Neuron (in vitro differentiated cells): ENCODE results near the gene CHTF8.

Experiments used
- H2AFZ ChIP-seq: one replicate; pipeline ENCODE4 v1.6.1; 2013; ENCODE audit warnings: low read depth, mild to moderate bottlenecking, inconsistent platforms, low read length, moderate library complexity
- H3K27me3 ChIP-seq: one replicate; pipeline ENCODE4 v1.6.1; 2013; ENCODE audit warnings: low read length; ENCODE audit not compliant: insufficient read depth
- H3K36me3 ChIP-seq: one replicate; pipeline ENCODE4 v1.6.1; 2013; ENCODE audit warnings: low read length; ENCODE audit not compliant: insufficient read depth
- H3K4me1 ChIP-seq: one replicate; pipeline ENCODE4 v1.6.1; 2013; ENCODE audit warnings: low read length; ENCODE audit not compliant: insufficient read depth
- H3K4me3 ChIP-seq: 2 replicates; pipeline ENCODE4 v1.5.1; 2013; ENCODE audit warnings: mild to moderate bottlenecking, low read length, moderate library complexity
- H3K9me3 ChIP-seq: one replicate; pipeline ENCODE4 v1.6.1; 2013; ENCODE audit warnings: low read length

The CHTF8 gene

DNA sequence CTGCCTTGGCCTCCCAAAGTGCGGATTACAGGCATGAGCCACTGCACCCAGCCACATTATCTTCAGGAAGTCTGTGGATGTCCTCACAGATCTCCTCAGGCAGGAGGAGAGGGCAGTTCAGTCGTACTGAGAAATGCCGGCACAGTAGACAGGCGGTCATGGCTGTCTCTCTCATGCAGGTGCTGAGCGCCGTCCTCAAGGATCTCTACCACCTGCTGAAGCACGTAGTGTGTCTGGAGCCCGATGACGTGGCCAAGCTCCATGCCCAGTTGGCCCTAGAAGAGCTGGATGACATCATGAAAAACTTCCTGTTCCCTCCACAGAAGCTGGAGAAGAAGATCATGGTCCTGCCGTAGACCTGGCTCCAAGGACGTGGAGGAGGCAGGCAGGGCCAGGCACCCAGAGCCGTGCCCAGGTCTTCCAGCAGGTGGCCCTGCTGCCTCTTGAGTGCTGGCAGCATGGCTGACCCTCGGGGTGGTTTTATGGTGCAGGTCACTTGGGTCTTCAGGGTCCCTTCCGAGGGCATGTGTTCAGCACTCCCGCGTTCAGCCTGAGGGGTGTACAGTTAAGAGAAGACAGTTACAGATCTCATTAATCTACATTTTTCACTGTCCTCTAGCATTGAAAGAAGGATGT is 49.0 kb downstream of the CHTF8 start:
- Histone ChIP-seq H3K4me3 (no peak overlapping the region), H3K36me3 (no peaks in the 10 kb centered on the region), H3K27me3 (no peaks in the 10 kb centered on the region), H2AFZ (no peak overlapping the region), H3K4me1 (peaks cover 7% of the 10 kb centered on the region), H3K9me3 (no peaks in the 10 kb centered on the region)

DNA sequence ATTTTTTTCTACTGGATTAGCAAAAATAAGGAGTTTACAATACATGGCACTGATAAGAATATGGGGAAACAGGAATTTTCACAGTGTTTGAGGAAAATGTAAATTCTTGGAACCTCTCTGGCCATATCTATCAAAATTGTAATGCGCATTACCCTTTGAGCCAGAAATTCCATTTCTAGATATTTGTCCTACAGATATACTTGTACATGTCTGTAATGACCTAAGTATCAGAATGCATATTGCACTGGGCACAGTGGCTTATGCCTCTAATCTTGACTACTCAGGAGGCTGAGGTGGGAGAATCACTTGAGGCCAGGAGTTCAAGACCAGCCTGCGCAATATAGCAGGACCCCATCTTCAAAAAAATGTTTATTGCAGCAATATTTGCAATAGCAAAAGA is 52.7 kb downstream of the CHTF8 start:
- no peak overlapping the region for H3K4me3 ChIP-seq
- no peaks in the 10 kb centered on the region for H3K27me3 ChIP-seq
- no peaks in the 10 kb centered on the region for H3K36me3 ChIP-seq
- peaks cover 13% of the 10 kb centered on the region for H3K4me1 ChIP-seq
- no peak overlapping the region for H2AFZ ChIP-seq
- H3K9me3 ChIP-seq, result no peaks in the 10 kb centered on the region

DNA sequence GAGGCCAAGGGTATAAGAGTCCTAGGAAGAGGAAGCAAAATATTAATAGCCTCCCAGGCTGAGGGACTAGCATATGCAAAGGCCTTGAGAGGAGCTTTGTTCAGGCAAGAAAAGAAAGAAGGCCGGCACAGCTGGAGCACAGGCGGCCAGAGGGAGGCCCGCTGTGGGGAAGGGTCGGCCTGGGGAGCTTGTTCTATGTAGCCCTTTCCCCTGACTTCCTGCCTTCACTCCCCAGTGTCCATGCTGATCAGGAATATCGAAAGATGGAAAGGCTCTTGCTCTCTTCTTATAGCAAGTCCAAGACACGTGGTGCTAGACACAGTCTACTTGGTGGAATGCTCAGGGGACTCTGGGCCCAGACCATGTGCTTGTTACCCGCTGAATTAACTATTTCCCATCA is 54.3 kb downstream of the CHTF8 start:
- no peak overlapping the region for H3K4me3 ChIP-seq
- peak overlapping the region; percentile 34 for H2AFZ ChIP-seq
- no peaks in the 10 kb centered on the region for H3K27me3 ChIP-seq
- H3K36me3 ChIP-seq, result no peaks in the 10 kb centered on the region
- H3K4me1 ChIP-seq, result peaks cover 7% of the 10 kb centered on the region
- no peaks in the 10 kb centered on the region for H3K9me3 ChIP-seq

DNA sequence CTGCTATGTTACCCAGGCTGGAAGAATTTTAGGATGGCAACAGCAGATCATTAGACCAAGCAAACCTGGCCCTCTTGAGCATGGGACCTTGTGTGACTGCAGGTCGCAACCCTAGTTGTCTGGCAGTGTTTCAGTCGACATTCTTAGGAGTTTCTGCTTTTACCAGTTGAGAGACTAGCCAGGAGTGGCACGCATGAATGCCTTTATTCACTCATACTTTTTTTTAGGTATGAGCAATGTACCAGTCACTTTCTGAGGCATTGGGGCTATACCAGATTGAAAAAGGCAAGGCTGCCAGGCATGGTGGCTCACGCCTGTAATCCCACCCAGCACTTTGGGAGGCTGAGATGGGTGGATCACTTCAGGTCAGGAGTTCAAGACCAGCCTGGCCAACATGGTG is 55.1 kb downstream of the CHTF8 start:
- no peak overlapping the region for H2AFZ ChIP-seq
- peaks cover 10% of the 10 kb centered on the region for H3K4me1 ChIP-seq
- H3K27me3 ChIP-seq, result no peaks in the 10 kb centered on the region
- no peaks in the 10 kb centered on the region for H3K36me3 ChIP-seq
- H3K9me3 ChIP-seq, result no peaks in the 10 kb centered on the region
- no peak overlapping the region for H3K4me3 ChIP-seq

DNA sequence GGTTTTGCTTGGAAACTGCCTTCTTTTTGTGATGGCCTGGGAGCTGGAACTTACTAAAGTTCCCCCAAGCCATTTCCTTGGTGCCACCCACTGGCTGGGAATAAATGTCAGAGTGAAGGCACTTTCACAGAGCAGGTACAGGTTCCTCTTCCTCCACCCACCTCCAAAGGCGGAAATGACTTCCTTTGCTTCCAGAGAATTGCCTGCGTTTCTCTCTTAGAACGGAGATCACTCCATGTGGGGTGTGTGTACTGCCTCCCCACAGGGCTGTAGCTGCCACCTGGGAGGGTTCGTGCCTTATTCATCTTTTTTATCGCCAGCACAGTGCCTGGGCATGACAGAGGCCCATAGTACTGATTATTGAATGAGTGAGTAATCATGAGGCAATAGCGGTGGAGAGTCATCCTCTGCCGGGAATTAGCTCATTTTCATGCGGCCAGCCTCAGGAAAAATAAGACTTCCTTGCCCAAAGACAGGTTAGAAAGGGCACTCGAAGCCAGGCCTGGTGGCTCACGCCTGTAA is 59.1 kb downstream of the CHTF8 start:
- no peaks in the 10 kb centered on the region for H3K27me3 ChIP-seq
- H3K4me3 ChIP-seq, result no peak overlapping the region
- H2AFZ ChIP-seq, result no peak overlapping the region
- peaks cover 13% of the 10 kb centered on the region for H3K4me1 ChIP-seq
- no peaks in the 10 kb centered on the region for H3K36me3 ChIP-seq
- no peaks in the 10 kb centered on the region for H3K9me3 ChIP-seq

DNA sequence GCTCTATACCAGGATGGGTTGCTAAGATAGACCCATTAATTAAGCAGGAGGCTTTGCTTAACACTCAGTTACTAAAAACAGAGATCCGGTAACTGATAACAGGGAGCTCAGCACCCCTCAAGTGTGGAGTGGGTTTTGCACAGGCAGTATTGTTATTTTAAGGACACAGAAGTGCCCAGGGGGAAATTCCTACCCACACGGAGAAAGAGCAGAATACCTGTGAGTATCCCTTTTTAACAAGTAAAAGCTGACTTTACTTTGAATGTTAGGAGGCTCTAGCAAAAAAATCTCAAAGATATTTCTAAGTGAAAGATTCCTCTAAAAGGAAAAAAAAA is 59.8 kb downstream of the CHTF8 start:
- H2AFZ ChIP-seq, result no peak overlapping the region
- no peaks in the 10 kb centered on the region for H3K36me3 ChIP-seq
- H3K4me3 ChIP-seq, result no peak overlapping the region
- H3K27me3 ChIP-seq, result no peaks in the 10 kb centered on the region
- no peaks in the 10 kb centered on the region for H3K9me3 ChIP-seq
- peaks cover 8% of the 10 kb centered on the region for H3K4me1 ChIP-seq

DNA sequence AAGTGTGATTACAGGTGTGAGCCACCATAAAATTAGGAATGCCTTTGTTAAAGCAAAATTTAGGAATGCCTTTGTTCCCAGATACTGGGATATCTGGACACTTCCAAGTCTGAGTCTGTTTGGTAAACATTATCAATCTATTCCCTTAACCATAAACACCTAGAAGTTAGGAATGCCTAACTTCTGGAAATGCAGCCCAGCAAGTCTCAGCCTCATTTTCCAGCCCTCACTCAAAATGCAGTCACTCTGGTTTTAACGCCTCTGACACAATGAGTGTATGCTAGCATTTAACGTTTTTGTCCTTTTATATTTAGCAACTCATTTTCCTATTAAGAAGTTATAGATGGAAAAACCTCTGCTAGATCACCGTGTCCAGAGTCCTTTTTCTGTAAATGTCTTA is 61.4 kb downstream of the CHTF8 start:
- H3K27me3 ChIP-seq, result no peaks in the 10 kb centered on the region
- no peaks in the 10 kb centered on the region for H3K36me3 ChIP-seq
- peaks cover 8% of the 10 kb centered on the region for H3K4me1 ChIP-seq
- H2AFZ ChIP-seq, result no peak overlapping the region
- no peak overlapping the region for H3K4me3 ChIP-seq
- no peaks in the 10 kb centered on the region for H3K9me3 ChIP-seq

DNA sequence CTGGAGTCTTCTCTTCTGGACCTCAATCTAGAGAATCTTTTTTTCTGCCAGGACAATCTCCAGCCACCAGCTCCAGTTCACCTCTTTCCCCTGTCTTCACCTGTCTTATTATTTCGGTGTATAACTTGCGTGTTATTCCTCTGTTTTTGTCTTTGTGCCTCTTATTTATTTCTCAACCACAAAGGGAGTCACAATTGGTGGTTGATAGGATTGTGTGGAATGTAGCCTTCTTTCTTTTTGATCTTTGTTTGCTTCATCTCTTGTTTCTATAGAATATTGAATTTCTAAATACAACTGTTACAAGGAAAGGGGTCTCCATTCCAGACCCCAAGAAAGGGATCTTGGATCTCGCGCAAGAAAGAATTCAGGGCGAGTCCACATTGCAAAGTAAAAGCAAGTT is 62.9 kb downstream of the CHTF8 start:
- Histone ChIP-seq H3K9me3 (no peaks in the 10 kb centered on the region), H3K27me3 (no peaks in the 10 kb centered on the region), H3K4me3 (no peak overlapping the region), H2AFZ (no peak overlapping the region), H3K36me3 (no peaks in the 10 kb centered on the region), H3K4me1 (peaks cover 22% of the 10 kb centered on the region)
